NCI-H1930 (cell line): ENCODE data around the gene ITK.
A peak's percentile ranks its signal among the peaks of the same experiment; 100 is the strongest.

Experiments used
- DNase-seq, 2 experiments: peaks; one replicate each; lab custom pipeline; 2025; lab: John Stamatoyannopoulos, UW

Gene ITK

DNA sequence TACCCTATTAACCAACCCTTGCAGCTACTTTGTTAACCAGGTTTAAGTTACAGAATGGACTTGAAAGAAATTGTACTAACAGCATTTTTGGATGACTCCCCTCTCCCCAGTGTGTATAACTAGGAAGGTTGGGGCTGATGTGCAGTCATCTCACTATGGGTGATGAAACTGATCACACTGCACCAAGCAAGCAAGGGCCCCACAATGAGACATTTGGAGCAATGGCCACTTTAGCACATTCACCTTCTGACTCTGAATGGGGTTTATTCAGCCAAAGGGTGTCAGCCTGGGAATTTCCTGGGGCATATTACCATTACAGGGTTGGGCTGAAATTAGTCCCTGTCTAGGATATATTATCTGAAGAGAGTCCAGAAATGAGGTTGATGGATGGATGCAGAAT lies 66.6 kb downstream of the ITK start:
- no peak for DNase-seq

DNA sequence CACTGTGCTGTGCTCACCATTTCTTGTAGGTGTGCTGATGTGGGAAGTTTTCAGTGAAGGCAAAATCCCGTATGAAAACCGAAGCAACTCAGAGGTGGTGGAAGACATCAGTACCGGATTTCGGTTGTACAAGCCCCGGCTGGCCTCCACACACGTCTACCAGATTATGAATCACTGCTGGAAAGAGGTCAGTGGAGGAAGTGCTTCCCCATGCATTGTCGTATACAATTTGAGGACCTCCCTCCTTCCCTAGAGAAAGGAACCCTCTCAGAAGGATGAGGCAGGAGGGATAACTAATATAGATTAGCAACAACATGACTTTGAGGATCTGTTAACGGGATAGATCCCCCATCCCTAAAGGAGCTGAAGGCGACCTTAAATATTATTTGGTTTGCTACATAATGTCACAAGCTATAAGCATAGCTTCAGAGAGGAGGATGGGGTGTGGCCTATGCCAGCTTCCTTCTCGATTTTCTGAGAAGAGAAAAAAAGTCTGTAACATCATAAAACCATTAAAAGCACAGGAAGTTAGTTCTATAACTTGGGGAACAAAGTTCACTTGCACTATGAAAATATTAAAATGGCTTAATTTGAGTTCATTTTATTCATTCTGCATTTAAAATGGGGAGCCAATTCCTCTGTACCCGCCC lies 68.3 kb downstream of the ITK start:
- no peak for DNase-seq

DNA sequence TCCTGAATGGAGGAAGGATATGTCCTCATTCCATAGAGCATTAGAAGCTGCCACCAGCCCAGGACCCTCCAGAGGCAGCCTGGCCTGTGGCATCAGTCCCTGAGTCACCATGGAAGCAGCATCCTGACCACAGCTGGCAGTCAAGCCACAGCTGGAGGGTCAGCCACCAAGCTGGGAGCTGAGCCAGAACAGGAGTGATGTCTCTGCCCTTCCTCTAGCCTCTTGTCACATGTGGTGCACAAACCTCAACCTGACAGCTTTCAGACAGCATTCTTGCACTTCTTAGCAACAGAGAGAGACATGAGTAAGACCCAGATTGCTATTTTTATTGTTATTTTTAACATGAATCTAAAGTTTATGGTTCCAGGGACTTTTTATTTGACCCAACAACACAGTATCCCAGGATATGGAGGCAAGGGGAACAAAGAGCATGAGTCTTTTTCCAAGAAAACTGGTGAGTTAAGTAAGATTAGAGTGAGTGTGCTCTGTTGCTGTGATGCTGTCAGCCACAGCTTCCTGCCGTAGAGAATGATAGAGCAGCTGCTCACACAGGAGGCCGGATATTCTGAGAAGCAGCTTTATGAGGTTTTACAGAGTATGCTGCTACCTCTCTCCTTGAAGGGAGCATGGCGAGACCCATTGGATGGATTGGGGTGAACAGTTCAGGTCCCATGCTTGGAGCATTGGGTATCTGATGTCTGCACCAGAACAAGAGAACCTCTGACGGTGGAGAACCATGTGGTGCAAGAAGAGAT lies 72.2 kb downstream of the ITK start:
- no peak for DNase-seq

DNA sequence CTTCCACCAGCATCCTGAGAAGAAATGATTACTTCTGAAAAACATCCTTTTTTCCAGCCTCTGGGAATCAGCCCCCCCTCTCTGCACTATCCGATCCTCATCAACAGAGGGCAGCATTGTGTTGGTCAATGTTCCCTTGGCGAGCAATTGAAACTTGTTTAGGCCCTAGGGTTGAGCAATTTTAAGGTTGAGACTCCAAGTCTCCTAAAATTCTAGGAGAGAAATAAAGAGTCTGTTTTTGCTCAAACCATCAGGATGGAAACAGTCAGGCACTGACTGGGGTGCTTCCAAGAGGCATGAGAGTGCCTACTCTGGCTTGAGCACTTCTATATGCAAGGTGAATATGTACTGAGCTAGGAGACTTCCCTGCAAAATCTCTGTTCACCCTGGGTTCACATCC lies 72.9 kb downstream of the ITK start:
- DNase-seq: peak in 1 of 2 experiments; percentile 2

DNA sequence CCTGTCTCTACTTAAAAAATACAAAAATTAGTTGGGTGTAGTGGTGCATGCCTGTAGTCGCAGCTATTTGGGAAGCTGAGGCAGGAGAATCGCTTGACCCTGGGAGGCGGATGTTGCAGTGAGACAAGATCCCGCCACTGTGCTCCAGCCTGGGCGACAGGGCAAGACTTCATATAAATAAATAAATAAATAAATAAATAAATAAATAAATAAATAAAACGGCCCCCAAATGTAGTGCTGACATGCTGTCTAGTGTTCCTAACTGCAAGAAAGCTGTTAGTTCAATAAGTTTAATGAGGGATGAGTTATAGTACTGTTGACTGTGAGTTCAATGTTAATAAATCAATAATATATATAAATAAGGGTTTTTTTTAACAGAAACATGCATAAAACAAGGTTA lies 77.8 kb downstream of the ITK start:
- DNase-seq: no peak

DNA sequence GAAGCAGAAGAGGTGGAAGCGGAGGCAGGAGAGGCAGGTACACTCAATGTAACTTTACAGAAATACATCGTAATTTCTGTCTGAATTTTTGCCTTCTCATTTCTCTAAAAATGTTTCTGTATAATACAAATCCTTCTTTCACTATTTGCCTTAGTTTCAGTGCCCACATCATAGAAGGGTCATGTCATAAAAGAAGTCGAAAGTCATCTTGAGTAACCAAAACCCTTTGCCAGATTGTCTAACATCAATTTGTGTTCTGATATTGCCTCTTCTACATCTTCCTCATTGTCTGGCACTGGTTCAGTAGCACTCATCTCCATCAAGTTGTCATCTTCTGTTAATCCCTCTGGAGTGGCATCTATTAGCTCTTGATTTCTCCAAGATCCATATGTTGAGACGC lies 79.1 kb downstream of the ITK start:
- no peak for DNase-seq

DNA sequence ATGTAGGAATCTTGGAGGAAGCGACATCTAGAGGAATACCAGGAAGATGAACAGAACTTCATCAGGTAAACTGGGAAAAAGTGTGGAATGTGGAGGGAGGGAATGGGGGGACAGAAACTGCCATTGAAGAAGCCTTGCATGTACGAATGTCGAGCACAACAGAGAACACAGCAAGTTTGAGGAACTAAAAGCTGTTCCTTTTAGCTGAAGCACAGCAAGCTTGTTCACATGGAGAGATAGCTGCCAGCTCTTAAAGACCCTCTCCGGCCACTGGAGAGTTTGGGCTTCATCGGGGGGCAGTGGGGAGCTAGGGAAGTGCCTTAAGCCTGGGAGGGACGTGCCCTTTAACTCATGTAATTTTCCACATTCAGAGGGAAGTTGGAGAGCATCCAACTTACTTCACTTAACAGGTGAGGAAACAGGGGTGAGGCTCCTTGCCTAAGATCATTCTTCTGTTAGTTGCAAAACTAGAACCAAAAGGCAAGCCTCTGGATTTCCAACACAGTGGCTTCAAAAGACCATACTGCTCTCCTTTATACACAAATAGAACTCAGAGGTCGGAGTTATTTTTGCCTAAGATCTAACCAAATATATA lies 83.0 kb downstream of the ITK start:
- no peak for DNase-seq

DNA sequence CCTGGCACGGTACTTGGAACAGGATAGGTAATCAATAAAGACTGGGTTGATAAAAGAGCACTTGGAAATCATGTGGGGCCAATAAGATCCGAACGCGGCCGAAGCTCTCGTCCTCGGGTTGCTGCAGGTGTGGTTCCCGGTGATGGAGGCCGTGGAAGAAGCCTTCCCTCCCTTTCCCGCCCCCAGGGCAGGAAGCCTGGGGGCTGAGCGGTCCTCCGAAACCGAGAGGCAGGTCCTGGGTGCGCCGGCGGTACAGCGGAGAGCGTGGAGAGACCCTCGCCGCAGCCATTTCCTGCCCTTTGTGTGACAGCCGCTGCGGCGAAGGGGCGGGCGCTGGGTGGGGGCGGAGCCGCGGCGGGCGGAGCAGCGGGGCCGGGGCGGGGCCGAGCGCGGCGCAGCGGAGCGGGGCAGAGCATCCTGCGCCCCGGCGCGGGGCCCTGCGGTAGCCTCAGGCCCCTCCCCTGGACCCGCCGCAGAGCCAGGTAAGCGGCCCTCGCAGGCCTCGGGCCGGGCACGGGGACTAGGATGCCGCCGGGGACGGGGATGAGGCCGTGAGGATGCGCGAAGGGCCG lies 85.2 kb downstream of the ITK start, which contains the start of gene CYFIP2:
Gene CYFIP2 (plus strand): TSS at position 410 of the 572 bp plus-strand sequence. CDS start 19,239 bp downstream, outside the sequence.
- peak; percentile 26 to 36 for DNase-seq

DNA sequence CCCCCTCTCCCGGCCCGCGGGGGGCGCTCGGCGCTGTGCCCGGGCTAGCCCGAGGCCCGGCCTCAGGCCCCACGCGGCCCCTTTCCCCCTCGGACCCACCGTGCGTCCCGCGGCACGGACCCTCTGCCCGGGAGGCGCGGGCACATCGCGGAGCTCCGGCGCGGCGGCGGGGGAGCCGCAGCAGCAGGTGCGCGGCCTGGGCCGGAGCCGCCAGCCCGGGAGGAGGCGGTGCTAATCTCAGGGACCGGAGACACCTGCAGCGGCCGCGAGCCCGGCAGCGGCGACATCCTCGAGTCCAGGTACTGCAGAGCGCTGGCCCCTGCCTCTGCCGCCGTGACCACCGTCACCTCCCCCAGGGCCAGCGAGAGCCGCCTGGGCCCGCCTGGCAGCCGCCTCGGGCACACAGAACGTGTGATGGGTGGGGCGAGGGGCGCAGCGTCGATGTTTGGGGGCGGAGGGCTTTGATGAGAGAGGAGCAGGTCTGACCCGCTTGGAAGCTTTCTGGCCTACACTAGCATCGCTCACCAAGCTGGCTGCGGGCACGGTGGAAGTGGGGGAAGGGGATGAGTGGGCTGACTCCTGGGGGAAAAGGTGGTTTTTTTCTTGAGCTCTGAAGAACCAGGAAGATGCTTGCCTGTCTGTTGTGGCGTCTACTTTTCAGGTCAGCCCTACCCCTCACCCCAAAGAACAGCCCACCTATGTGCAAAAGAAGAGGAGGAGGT lies 85.8 kb downstream of the ITK start:
- DNase-seq: no peak

DNA sequence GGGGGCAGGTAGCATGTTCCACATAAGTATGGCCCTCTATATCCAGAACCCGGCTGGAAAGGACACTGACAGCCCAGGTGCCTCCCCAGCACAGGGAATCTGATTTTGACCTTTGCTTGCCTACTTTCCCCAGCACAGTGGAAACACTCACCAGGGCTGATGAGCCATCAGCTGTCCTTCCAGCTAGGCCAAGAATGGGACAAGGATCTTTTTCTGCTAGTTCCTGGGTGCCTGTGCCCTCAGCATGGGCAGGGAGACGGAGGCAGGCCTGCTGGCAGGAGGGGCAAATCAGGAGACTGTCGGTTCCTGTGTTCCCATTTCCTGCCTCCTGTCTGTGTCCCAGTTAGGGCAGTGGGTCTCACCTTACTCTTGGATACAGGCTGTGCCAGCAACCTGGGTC lies 86.4 kb downstream of the ITK start:
- no peak for DNase-seq

DNA sequence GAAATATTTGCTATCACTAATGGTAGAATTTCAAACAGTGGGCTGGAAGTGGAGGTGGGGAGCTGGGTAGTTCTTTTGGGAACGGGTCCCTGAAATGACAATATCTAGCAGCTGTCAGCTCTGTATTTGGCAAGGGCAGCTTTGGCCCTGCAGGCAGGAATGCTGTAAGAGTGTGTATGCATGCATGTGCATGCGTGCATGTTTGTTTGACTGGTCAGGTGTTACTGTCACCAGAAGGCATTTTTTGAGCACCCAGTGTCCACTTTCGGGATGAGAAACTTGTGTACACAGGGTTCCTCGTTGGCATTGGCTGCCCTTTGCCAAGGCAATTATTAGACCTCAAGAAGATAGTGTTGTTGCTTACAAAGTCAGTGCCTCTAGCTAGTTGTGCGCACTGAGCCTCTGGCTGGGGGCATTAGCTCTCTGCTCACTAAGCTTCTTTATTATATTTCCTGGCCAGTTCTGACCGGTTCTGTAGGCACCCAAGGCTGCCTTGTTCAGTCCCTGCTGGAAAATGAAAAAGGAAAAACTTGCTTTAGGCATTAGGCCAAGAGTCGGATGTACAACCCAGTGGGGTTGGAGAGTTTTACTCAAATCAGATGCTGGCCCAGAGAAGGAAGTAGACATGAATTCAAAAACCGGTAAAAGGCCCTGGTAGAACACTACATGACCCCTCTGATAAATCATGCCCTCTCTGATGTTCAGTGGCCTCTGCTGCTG lies 87.3 kb downstream of the ITK start:
- DNase-seq: no peak

DNA sequence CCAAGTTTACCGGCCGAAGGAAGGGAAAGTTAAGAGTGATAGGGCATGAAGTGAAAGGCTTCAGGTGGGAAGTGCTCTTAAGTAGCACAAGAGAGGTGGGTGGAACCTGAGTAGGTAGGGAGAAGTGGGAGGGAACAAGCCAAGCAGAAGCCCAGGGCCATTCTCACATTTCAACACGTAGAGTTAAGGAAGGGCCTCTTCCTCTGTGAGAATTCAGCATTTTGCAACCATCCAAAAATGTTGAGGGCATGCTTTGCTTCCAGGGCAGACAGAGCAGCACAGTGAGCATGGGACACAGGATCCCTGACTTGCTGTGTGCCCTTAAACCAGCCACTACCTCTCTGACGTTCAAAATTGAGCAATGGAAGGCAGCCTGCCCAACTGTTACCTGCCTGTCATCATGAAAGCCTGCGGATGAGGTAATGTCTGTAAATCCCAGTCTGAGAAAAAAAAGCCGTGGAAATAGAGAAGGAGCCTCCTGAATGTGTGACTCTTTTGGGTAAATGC lies 88.6 kb downstream of the ITK start:
- no peak for DNase-seq

DNA sequence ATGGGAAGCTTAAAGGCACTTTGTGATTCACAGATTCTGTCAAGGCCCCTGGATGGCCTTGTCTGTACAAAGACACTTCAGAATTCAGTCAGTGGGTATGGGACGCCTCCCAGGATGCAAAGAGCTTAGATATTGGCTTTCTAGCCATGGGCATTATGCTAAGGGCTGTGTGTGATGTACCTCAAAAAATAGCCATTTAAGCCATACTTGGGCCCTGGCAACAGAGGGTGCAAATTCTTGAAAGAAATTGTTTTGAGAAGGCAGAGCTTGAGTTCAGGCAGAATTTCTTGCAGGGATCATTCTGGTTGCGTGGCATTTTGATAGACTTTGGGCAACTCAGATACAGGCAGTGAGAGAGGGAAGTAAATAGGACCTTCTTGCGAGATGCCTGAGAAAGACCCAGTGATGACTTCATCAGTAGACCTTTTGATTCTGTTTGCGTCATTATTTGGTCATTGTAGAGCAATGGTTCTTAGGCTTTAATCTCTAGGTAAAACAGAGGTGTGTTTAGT lies 89.2 kb downstream of the ITK start:
- no peak for DNase-seq

DNA sequence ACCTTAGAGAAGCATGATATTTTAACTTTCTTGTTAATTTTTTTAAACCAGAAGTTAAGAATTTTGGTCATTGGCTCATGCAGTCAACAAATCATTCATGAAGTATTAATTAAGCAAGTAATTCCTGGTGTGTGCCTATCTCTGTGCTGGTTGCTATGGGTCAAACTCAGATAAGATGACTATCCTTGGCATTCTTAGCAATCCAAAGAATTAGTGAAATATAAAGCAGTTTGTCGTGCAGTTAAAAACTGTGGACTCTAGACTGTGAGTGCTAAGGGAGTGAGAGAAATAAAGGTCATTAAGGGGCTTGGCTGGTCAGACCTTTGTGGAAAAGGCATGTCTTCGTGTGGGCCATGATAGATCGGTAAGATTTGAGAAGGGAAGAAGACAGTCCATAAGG lies 90.1 kb downstream of the ITK start:
- no peak for DNase-seq

DNA sequence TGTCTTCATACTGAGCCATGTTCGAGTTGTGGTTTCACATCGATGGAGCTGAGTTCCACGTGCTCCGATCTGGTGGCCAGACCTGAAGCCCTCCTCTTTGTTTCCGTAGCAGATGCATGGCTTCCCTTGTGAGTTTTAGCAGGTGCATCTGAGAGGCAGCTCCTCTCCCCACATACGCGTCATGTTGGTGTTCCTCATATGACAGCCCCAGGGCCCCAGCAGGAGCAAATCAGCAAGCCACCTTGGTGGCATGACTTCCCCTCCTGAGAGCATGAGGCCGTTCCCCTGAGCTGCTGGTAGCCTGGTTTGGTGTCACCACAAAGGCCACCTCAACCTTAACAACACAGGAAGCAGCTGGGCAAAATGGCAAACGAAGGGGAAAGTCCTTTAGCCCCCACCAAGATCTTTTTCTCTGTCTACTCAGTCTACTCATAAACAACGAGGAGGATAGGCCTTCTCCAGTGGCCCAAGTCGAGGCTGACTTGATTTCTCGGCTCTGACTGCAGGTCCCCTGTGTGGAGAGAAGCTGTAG lies 91.2 kb downstream of the ITK start:
- no peak for DNase-seq

DNA sequence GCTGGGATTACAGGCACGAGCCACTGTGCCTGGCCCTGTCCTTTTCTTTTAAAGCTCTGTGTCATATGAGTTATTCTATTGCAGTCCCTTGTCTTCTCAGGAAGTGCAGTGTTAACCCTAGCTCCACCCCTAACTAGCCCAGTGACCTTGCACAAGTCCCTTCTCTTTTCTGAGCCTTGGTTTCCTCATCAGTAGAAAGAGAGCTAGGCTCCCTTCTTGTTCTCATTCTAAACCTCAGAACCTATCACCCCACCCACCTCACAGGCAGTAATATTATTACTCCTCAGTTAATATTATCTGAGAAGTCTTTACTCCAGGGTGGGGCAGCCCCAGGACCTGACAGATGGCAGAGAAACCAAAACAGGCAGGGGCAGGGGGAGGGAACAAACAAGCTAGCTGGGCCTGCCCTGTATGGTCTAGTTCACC lies 92.5 kb downstream of the ITK start:
- no peak for DNase-seq

DNA sequence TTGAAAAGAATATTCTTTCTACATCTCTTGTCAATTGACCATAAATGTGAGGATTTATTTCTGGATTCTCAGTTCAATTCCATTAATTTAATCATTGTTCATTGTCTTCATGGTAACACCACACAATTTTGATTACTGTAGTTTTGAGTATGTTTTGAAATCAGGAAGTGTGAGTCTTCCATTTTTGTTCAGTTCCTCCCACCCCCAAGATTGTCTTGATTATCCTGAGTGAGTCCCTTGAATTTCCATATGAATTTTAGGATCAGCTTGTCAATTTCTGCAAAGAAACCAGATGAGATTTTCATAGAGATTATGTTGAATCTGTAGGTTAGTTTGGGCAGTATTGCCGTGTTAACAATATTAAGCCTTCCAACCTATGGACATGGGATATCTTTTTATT lies 94.8 kb downstream of the ITK start:
- no peak for DNase-seq

DNA sequence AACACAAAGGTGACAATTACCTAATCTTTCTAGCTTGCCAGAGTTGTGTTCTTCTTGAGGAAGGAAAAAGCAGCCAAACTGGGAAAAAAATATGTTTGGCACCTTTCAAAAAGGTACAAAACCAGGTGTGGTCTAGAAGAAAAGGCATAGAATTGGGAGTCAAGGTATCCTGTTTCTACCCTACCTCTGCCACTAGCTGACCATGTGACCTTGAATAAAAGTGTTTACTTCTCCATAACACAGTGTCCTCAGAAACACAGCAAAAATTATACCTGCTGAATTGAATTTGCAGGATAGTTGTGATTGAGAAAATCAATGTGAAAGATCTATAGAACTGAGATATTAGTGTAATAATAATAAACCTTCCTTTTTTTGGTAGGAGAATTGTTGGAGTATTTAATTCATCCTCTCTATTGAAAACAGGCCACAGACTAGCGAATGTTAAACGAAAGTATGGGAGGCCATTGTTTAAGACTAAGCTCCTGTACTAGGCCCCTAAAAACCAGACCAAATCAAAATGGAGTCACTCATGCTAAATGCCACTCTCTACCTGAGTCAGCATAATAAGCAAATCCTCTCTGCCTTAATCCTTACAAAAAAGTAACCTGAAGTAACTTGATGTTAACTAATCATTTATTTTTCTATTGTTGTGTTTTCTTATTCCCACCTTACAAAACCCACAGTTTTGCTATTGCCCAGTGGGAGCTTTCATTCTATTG lies 97.8 kb downstream of the ITK start:
- no peak for DNase-seq

DNA sequence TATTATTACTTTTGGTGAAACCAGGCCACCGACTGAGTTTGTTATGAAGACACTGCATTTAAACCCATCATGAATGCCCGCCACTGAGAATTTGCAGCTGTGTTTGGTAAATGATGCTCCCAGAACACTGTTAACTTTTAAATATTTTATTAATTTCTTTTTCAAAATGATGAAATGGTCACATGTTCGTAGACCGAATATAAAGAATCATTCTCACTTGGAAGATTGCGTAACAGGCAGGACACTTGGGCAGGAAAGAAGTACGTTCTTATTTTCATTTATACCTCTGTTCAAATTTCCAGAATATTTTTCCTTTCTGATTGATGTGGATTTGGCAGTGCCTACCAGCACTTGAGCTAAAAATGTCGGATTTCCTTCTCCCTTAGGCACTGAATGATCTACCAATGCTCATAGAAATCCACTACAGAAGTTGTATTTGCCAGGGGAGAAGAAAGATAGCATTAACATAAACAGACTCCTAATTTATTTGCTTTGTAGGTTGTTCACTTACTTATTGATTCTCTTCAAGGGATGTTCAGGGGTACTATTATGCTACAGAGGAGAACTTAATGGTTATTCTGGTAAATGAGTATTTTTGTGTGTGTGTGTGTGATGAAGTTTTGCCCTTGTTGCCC lies 99.1 kb downstream of the ITK start:
- no peak for DNase-seq

DNA sequence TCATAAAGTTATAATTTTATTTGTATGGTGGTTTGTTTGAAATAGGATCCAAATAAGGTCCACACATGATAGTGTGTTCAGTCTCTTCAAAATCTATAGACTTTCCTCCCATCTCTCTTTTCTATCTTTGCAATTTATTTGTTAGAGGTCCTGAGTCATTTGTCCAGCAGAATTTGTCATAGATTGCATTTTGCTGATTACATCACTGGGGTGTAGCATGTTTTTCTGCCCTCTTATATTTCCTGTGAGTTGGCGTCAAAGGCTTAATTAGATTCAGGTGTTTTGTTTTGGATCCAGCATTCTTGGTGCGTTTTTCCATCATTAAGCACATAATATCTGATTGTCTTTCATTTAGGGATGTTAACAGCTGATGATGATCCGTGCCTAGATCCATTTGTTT lies 100.3 kb downstream of the ITK start:
- no peak for DNase-seq
